ENCODE results near the gene ACO1. TPM values are rescaled to one million over a fixed set of nuclear protein-coding genes. Genes with fewer than 3 reads are reported as not detected.

ACO1 gene
- total RNA-seq, 1 donor = 105 TPM

- TF ChIP-seq CTCF (IDR thresholded peaks at IDR 0.05; ENCODE audit: extremely low read depth, low read depth, low read length) = no peak
- no peak overlapping the region for H3K27ac ChIP-seq (ENCODE audit: low read depth, low read length)
- H2AFZ ChIP-seq (ENCODE audit: low read length) = no peak overlapping the region
- H3K4me3 ChIP-seq (ENCODE audit: insufficient read depth, low read length) = no peak overlapping the region
- DNase-seq (ENCODE audit: insufficient read length, low spot score, missing footprints) = no peak
- H3K27me3 ChIP-seq (ENCODE audit: insufficient read depth, low read length) = no peaks in the 10 kb centered on the region
- no peaks in the 10 kb centered on the region for H4K20me1 ChIP-seq (ENCODE audit: insufficient read depth, low read length)
- H3K4me2 ChIP-seq (ENCODE audit: insufficient read depth, low read length) = no peak overlapping the region
- H3K4me1 ChIP-seq (ENCODE audit: insufficient read depth, low read length) = peaks cover 2% of the 10 kb centered on the region
- no peaks in the 10 kb centered on the region for H3K79me2 ChIP-seq (ENCODE audit: insufficient read depth, low read length)
- peaks cover 16% of the 10 kb centered on the region for H3K36me3 ChIP-seq (ENCODE audit: insufficient read depth, low read length)
- H3K9me3 ChIP-seq (ENCODE audit: low read depth, low read length) = no peaks in the 10 kb centered on the region
Observed at GRCh38 chr9:32456564-32456963, 72.1 kb downstream of the ACO1 start.

- DNase-seq (ENCODE audit: insufficient read length, low spot score, missing footprints) = no peak
- Histone ChIP-seq H2AFZ (ENCODE audit: low read length) (no peak overlapping the region), H3K9me3 (ENCODE audit: low read depth, low read length) (no peaks in the 10 kb centered on the region), H3K4me3 (ENCODE audit: insufficient read depth, low read length) (no peak overlapping the region), H3K4me1 (ENCODE audit: insufficient read depth, low read length) (no peaks in the 10 kb centered on the region), H3K27me3 (ENCODE audit: insufficient read depth, low read length) (no peaks in the 10 kb centered on the region), H3K4me2 (ENCODE audit: insufficient read depth, low read length) (no peak overlapping the region), H3K79me2 (ENCODE audit: insufficient read depth, low read length) (no peaks in the 10 kb centered on the region), H3K27ac (ENCODE audit: low read depth, low read length) (no peak overlapping the region), H3K36me3 (ENCODE audit: insufficient read depth, low read length) (peaks cover 5% of the 10 kb centered on the region), H4K20me1 (ENCODE audit: insufficient read depth, low read length) (no peaks in the 10 kb centered on the region)
- no peak for TF ChIP-seq CTCF (IDR thresholded peaks at IDR 0.05; ENCODE audit: extremely low read depth, low read depth, low read length)
Observed at GRCh38 chr9:32463500-32464293, 79.3 kb downstream of the ACO1 start.

GRCh38 chr9:32468740-32469139, 84.3 kb downstream of the ACO1 start:
- no peak for TF ChIP-seq CTCF (IDR thresholded peaks at IDR 0.05; ENCODE audit: extremely low read depth, low read depth, low read length)
- Histone ChIP-seq H3K9me3 (ENCODE audit: low read depth, low read length) (no peaks in the 10 kb centered on the region), H3K27ac (ENCODE audit: low read depth, low read length) (no peak overlapping the region), H3K4me3 (ENCODE audit: insufficient read depth, low read length) (no peak overlapping the region), H3K4me2 (ENCODE audit: insufficient read depth, low read length) (no peak overlapping the region), H3K36me3 (ENCODE audit: insufficient read depth, low read length) (peaks cover 5% of the 10 kb centered on the region), H3K4me1 (ENCODE audit: insufficient read depth, low read length) (no peaks in the 10 kb centered on the region), H3K79me2 (ENCODE audit: insufficient read depth, low read length) (no peaks in the 10 kb centered on the region), H2AFZ (ENCODE audit: low read length) (no peak overlapping the region), H3K27me3 (ENCODE audit: insufficient read depth, low read length) (no peaks in the 10 kb centered on the region), H4K20me1 (ENCODE audit: insufficient read depth, low read length) (no peaks in the 10 kb centered on the region)
- no peak for DNase-seq (ENCODE audit: insufficient read length, low spot score, missing footprints)

- Histone ChIP-seq H4K20me1 (ENCODE audit: insufficient read depth, low read length) (no peaks in the 10 kb centered on the region), H3K4me2 (ENCODE audit: insufficient read depth, low read length) (no peak overlapping the region), H3K4me1 (ENCODE audit: insufficient read depth, low read length) (no peaks in the 10 kb centered on the region), H3K9me3 (ENCODE audit: low read depth, low read length) (no peaks in the 10 kb centered on the region), H2AFZ (ENCODE audit: low read length) (no peak overlapping the region), H3K4me3 (ENCODE audit: insufficient read depth, low read length) (no peak overlapping the region), H3K36me3 (ENCODE audit: insufficient read depth, low read length) (peaks cover 3% of the 10 kb centered on the region), H3K27ac (ENCODE audit: low read depth, low read length) (no peak overlapping the region), H3K79me2 (ENCODE audit: insufficient read depth, low read length) (no peaks in the 10 kb centered on the region), H3K27me3 (ENCODE audit: insufficient read depth, low read length) (no peaks in the 10 kb centered on the region)
- no peak for TF ChIP-seq CTCF (IDR thresholded peaks at IDR 0.05; ENCODE audit: extremely low read depth, low read depth, low read length)
- DNase-seq (ENCODE audit: insufficient read length, low spot score, missing footprints) = no peak
Observed at GRCh38 chr9:32472344-32472743, 87.9 kb downstream of the ACO1 start.
